ENCODE measurements around the gene ZNF804A. TPM values are rescaled to one million over a fixed set of nuclear protein-coding genes. Genes with fewer than 3 reads are reported as not detected.

The ZNF804A gene
- total and polyA plus RNA-seq, 4 donors: 0.07 to 0.37 (median 0.13) TPM

- no peak for DNase-seq (ENCODE audit: low spot score)
- H3K4me1 ChIP-seq (ENCODE audit: control insufficient read depth in 4 of 4, insufficient read depth in 4 of 4, low read length in 3 of 4): no peaks in the 10 kb centered on the region
- H3K36me3 ChIP-seq (ENCODE audit: control insufficient read depth in 4 of 4, insufficient read depth in 3 of 4, low read depth in 1 of 4, low read length in 3 of 4): no peaks in the 10 kb centered on the region
- H3K9ac ChIP-seq (ENCODE audit: low read depth in 1 of 2, low read length in 2 of 2): peak overlapping the region in 1 of 2 donors; percentile 31
- WGBS: 57% methylated on average over 10 of the region's 10 CpGs
- TF ChIP-seq RAD21 (IDR thresholded peaks at IDR 0.05) (no peak), NR2F2 (IDR thresholded peaks at IDR 0.05) (no peak), TAF1 (conservative IDR thresholded peaks at IDR 0.05) (no peak), HNF4G (IDR thresholded peaks at IDR 0.05) (no peak), FOXA1 (IDR thresholded peaks at IDR 0.05) (no peak), JUND (IDR thresholded peaks at IDR 0.05) (no peak), EGR1 (IDR thresholded peaks at IDR 0.05; ENCODE audit: low read depth in 2 of 2) (no peak), CTCF (IDR thresholded peaks at IDR 0.05; ENCODE audit: low read depth, low read length, missing input control) (no peak), ATF3 (IDR thresholded peaks at IDR 0.05) (no peak), GABPA (IDR thresholded peaks at IDR 0.05 in 1 of 2, conservative IDR thresholded peaks at IDR 0.05 in 1 of 2) (no peak), YY1 (IDR thresholded peaks at IDR 0.05) (no peak), SP1 (IDR thresholded peaks at IDR 0.05) (no peak), RXRA (IDR thresholded peaks at IDR 0.05) (no peak), REST (IDR thresholded peaks at IDR 0.05) (no peak), MAX (IDR thresholded peaks at IDR 0.05) (no peak), HNF4A (conservative IDR thresholded peaks at IDR 0.05) (no peak), FOXA2 (IDR thresholded peaks at IDR 0.05) (no peak), ZBTB33 (IDR thresholded peaks at IDR 0.05) (no peak)
- no peaks in the 10 kb centered on the region for H3K27me3 ChIP-seq (ENCODE audit: control insufficient read depth in 4 of 4, insufficient read depth in 4 of 4, low read length in 3 of 4)
- no peak overlapping the region for H3K27ac ChIP-seq (ENCODE audit: low read depth in 1 of 2, low read length in 2 of 2)
- peak overlapping the region; percentile 2 to 42 (median 21) for H3K4me3 ChIP-seq (ENCODE audit: low read depth in 1 of 3, low read length in 3 of 3)
- H3K9me3 ChIP-seq (ENCODE audit: control insufficient read depth in 4 of 4, low read length in 3 of 4): no peaks in the 10 kb centered on the region
Observed at GRCh38 chr2:184765112-184765895, 167.0 kb downstream of the ZNF804A start.

All from liver (tissue), 9 donors.